HG02943 (cell line): Measurements from ENCODE around the gene CCDC8.

Experiments used
- ATAC-seq: cut with Tn5 transposase; IDR thresholded peaks from one replicate; pipeline ENCODE4 v1.9.1; 2021; ENCODE audit warnings: mild to moderate bottlenecking, low read depth, moderate library complexity; ENCODE audit not compliant: unreplicated experiment

The CCDC8 gene

DNA sequence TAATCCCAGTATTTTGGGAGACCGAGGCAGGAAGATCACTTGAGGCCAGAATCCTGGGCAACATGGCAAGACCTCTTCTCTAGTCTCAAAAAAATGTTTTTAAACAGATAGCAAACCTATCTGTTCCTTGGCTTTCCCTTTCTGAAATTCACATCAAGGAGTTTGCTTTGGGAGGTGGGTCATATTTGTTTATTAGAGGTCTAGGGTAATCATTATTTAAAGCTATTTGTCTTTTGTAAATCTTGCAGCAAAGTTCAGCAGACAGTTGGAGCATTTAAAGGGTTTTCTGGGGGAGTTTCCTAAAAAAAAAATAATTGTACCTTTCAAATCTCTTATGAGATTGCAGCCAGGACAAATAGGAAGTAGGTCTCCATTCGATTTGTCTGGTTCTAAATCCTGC is 49.0 kb downstream of the CCDC8 start:
- ATAC-seq, result no peak

DNA sequence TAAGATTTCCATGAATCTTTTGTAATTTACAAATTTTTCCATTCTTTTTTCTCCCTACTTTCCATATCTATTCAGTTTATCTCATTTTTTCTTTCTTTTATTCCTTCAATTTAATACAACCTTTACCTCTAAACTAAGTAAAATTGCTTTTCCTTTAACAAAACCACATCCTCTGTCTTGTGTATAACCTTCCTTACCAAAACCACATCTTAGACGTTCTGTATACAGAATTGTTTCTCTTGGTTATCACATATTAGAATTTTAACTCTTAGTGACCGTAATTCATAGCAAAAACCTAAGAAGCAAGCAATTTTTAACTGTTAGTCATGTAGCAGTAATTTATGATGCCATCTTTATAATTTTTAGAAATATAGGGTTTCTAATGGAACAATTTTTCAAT is 51.4 kb downstream of the CCDC8 start:
- no peak for ATAC-seq
